Liver (tissue), 3 donors: ENCODE results near the gene LRRTM3.

Experiments used
- HNF4A ChIP-seq, 2 donors: conservative IDR thresholded peaks; 2 replicates each; pipeline ENCODE4 v1.6.1; 2016; ENCODE audit warnings: antibody characterized with exemption in 2 of 2, mild to moderate bottlenecking in 2 of 2
- TF ChIP-seq, protein P1 (sequence below): fragments of 150-350 bp; IDR thresholded peaks from 2 replicates; pipeline ENCODE4 v1.5.1; 2017; ENCODE audit warnings: improper control_type of control experiment, low read depth, low read length; ENCODE audit not compliant: missing input control
- donor health status: healthy.
- donor health status: healthy.

DNA sequence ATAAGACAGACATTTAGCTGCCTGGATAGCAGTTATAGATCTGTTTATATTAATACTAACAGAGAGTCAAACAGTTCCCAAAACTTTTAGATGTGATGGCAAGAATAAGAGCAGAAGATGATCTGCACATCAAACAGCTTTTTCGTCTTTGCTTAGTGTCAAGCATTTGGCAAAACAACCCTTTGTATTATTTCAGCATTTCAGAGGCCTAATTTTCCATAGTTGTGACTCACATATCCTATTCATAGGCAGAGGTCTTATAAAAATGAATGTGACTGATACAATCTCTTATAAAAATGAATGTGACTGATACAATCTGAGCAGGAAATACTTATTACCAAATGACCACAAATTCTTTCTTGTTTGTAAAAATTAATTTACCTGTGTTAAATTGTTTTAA, 71.2 kb downstream of the LRRTM3 start:
- no peak for TF ChIP-seq HNF4A (conservative IDR thresholded peaks at IDR 0.05)
- TF ChIP-seq, protein P1, sequence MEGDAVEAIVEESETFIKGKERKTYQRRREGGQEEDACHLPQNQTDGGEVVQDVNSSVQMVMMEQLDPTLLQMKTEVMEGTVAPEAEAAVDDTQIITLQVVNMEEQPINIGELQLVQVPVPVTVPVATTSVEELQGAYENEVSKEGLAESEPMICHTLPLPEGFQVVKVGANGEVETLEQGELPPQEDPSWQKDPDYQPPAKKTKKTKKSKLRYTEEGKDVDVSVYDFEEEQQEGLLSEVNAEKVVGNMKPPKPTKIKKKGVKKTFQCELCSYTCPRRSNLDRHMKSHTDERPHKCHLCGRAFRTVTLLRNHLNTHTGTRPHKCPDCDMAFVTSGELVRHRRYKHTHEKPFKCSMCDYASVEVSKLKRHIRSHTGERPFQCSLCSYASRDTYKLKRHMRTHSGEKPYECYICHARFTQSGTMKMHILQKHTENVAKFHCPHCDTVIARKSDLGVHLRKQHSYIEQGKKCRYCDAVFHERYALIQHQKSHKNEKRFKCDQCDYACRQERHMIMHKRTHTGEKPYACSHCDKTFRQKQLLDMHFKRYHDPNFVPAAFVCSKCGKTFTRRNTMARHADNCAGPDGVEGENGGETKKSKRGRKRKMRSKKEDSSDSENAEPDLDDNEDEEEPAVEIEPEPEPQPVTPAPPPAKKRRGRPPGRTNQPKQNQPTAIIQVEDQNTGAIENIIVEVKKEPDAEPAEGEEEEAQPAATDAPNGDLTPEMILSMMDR, result no peak
